GM08714 (cell line): ENCODE results near the gene NIPBL.
"Not testable (repeated sequence)": the region's sequence is repeated elsewhere in the genome, so short reads cannot be mapped to it uniquely, and the experiment has no call there.

Source experiments
- H3K4me3 ChIP-seq: fragments of 200-500 bp; sonication (Bioruptor generic); 2 replicates; pipeline ENCODE4 v1.5.1; 2014; ENCODE audit warnings: mild to moderate bottlenecking, low read length, inconsistent platforms
- ZNF274 ChIP-seq: IDR thresholded peaks from 2 replicates; pipeline ENCODE4 v1.6.1; 2012; ENCODE audit warnings: mild to moderate bottlenecking, low read depth, low read length

NIPBL gene

DNA sequence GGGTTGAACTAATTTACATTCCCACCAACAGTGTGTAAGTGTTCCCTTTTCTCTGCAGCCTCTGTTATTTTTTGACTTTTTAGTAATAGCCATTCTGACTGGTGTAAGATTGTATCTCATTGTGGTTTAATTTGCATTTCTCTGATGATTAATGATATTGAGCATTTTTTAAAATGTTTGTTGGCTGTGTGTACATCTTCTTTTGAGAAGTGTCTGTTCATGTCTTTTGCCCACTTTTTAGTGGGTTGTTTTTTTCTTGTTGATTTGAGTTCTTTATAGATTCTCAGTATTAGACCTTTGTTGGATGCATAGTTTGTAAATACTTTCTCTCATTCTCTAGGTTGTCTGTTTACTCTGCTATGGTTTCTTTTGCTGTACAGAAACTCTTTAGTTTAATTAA is 101.6 kb downstream of the NIPBL start:
- TF ChIP-seq ZNF274: no peak
- H3K4me3 ChIP-seq: no peak overlapping the region

DNA sequence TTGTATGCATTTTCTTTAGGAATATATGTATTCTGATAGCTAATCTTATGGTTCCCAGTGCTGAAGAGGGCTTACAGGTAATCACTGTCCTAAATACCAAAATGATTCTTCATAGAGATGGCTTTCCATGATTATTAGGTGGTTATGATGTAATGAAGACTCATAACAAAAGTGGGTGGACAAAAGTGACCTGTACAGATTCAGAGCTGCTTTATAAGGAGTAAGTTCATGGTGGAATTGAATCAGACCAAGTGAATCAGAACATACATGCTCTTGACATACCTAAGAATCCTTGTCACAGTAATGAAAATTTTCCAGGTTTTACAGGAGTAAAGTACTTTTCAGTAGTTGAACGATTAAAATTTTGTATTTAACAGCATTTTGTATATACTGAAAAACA is 105.6 kb downstream of the NIPBL start:
- no peak overlapping the region for H3K4me3 ChIP-seq
- no peak for TF ChIP-seq ZNF274

DNA sequence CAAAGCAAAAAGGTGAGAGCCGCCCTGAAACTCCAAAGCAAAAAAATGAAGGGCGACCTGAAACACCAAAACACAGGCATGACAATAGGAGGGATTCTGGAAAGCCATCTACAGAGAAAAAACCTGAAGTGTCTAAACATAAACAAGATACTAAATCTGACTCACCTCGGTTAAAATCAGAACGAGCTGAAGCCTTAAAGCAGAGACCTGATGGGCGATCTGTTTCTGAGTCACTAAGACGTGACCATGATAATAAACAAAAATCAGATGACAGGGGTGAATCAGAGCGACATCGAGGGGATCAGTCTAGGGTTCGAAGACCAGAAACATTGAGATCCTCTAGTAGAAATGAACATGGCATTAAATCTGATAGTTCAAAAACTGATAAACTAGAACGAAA is 108.8 kb downstream of the NIPBL start:
- no peak for TF ChIP-seq ZNF274

DNA sequence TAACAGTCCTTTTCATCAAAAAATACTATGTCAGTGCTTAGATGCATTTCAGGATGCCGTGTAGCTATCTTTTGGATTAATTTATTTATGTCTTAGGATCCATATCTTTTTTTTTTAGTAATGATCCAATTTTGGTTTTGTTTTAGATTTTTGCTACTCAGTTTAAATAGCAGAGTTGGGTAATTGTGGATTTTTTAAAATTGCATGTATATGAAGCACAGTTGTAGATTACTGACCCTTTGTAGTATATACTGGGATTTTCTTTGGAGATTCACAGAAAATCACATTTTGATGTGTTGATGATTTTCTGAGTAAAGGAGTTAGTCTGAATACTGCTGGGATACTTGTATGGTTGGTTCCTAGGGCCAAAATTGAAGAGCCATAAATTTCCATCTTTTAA is 111.8 kb downstream of the NIPBL start:
- no peak for TF ChIP-seq ZNF274
- H3K4me3 ChIP-seq: no peak overlapping the region

More for the DNA sequence above, 108.8 kb downstream of the NIPBL start:
- H3K4me3 ChIP-seq: no peak overlapping the region

DNA sequence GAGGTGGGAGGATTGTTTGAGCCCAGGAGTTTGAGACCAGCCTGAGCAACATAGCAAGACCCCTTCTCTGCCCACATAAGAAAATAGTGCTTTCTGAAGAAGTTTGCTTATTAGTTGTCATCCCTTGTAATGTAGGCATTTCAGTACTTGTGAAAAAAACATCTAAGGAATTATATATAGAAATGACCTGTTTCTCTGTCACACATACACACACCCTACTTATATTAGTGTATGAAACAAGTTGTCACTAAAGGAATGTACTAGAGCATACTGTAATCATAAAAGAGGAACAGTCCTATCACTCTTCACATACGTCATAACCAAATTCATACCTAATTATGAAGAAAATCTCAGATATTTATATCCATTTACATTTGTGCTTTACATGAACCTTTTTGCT is 122.0 kb downstream of the NIPBL start:
- TF ChIP-seq ZNF274: no peak
- H3K4me3 ChIP-seq: no peak overlapping the region

DNA sequence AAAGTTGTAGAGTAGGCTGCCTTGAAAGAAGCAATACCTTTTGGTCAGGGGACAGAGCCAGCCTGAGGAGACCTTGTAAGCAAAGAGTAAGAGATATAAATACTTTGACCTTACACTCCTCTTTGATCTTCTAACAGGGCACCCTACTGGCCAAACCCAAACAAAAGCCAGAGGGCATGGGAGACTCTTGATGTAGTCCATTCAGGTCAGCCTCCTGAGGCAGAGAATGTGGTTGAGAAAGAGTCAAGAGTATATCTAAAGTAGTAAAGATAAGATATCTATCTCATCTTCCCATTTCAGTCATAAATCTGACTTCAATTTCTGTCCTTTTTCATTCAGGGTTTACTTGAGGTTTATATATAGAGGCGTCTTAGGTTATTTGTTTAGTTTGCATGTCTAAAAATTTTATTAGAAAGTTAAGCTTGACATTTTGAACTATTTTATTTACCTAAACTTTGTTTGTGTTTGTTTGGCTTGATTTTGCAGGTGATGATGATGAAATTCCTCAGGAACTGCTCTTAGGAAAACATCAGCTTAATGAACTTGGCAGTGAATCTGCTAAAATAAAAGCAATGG is 125.7 kb downstream of the NIPBL start:
- no peak overlapping the region for H3K4me3 ChIP-seq
- no peak for TF ChIP-seq ZNF274

DNA sequence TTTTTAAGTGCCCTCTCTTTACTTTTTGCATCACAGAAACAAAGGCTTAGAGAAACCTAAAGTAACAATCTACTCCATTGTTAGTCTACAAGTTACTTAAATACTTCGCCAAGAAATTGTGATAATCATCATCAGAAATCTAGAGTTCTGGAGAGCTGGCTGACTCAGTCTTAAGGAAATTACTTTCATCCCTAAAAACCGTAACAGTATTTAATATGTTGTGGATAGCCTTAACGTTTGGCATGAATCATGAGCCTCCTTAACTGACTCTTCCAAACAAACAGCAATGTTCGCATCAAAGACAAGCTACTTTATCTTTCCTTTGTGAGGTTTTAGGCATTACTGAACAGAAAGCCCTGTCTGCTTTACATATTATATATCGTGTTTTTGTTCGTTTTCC is 128.7 kb downstream of the NIPBL start:
- no peak for TF ChIP-seq ZNF274
- no peak overlapping the region for H3K4me3 ChIP-seq

DNA sequence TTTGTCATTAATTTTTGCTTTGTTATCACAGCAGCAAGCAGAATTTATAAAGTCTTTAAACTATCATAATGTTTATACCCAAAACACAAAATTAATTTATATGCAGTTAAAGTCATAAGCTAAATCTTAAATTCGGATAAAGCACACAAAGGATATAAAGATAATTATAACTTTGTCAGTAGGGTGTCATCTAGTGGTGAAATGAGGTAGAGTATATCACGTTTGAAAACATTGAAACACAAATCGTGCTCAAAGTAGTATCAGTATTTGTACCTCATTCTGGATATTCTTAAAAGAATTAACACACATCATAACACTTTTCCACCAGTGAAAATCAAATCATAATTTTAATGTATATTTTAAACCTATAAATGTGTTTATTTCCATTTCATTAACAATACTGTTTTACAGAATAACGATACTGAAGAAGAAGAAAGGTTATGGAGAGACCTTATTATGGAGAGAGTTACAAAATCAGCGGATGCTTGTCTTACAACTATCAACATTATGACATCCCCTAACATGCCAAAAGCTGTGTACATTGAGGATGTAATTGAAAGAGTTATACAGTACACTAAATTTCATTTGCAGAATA is 129.5 kb downstream of the NIPBL start:
- H3K4me3 ChIP-seq: no peak overlapping the region
- no peak for TF ChIP-seq ZNF274

DNA sequence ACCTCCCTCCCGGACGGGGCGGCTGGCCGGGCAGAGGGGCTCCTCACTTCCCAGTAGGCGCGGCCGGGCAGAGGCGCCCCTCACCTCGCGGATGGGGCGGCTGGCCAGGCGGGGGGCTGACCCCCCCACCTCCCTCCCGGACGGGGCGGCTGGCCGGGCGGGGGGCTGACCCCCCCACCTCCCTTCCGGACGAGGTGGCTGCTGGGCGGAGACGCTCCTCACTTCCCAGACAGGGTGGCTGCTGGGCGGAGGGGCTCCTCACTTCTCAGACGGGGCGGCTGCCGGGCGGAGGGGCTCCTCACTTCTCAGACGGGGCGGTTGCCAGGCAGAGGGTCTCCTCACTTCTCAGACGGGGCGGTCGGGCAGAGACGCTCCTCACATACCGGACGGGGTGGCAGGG is 136.6 kb downstream of the NIPBL start:
- not testable (repeated sequence) for H3K4me3 ChIP-seq

DNA sequence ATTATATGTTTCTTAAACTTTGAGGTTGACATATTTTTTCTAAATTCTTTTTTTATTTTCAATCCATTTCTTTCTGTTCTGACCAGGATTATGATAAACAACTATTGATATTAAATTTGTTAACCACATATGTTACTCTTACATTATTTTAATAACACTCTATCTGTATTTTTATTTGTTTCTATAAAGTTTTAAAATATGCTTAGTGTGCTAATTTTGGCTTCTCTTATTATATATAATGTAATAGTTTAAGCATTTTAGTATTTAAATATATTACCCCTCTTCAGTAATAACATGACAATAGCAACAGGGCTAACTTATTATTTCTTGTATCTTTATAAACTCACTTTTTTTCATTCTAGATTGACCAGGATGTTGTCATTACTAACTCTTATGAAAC is 137.8 kb downstream of the NIPBL start:
- no peak overlapping the region for H3K4me3 ChIP-seq
- no peak for TF ChIP-seq ZNF274

DNA sequence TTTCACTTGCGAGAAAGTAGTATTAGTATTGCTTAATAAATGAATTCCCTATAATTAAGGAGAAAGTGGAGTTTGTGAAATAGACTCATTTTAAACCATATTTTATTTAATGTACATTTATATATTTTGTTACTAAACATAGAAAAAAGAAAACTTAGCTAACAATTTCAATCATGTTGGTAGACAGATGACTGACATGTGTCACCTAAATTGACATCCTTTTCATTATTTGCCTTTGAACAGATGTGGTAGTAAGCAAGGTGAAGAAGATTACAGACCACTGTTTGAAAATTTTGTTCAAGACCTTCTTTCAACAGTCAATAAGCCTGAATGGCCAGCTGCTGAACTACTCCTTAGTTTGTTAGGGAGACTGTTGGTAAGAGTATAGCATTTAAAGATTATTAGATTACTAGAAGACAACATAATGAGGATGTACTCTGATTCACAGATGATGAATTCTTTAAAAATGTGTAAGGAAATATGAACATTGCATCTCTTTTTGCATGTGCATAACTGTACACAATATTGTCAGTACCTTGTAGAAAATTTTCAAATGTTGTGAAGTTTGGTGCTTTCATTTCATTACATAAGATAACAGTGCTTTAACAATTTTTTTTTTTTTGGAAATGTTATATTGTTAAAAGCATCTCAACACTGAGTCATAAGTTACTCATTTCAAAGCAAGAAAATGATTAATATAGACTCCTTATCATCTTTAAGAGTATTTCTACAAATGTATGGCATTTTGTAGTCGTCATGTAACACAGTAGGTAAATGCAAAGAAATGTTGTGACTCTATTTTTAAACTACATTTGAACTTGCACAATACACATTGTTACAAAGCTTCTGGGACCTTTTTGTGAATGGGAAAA is 139.5 kb downstream of the NIPBL start:
- no peak for TF ChIP-seq ZNF274
- H3K4me3 ChIP-seq: no peak overlapping the region

DNA sequence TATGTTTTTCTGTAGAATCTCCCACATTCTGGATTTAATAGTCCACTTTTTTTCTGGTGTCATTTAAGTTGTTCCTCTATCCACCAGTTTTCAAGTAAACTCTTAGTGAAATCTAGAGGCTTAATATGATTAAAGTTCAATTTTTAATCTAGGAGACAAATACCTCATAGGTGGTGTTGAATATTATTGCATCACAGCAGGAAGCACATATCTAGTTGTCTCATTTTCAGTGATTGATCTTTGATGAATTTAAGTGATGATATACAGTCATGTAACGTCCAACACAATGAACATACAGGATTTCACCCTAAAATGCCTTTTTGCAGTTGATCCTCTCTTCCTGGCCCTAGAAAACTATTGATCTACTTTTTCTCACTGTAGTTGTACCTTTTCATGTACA is 152.3 kb downstream of the NIPBL start:
- H3K4me3 ChIP-seq: no peak overlapping the region
- no peak for TF ChIP-seq ZNF274

DNA sequence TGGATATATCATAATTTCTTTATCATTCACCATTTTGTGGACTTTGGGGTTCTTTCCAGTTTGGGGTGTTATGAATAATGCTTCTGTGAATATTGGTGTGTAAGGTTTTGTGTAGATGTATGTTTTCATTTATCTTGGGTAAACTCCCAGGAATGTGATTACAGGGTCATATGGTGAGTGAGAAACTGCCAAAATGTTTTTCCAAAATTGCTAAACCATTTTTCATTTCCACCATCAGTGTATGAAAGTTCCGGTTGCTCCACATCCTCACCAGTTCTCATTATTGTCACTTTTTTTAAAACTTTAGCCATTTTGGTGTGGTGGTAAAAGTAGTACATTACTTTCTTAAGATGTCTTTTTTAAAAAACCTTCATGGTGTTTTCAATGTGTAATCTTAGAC is 152.9 kb downstream of the NIPBL start:
- H3K4me3 ChIP-seq: no peak overlapping the region

DNA sequence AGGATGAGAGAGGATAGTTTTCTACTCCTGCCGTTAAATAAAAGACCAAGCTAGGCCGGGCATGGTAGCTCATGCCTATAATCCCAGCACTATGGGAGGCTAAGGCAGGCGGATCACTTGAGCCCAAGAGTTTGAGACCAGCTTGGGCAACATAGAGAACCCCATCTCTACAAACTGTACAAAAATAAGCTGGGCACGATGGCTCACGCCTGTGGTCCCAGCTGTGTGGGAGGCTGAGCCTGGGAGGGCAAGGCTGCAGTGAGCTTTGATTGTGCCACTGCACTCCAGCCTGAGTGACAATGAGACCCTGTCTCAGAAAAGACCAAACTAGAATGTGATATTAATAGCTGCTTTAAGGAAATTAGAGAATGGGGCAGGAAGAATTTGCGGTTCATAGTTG is 158.4 kb downstream of the NIPBL start:
- TF ChIP-seq ZNF274: no peak
- H3K4me3 ChIP-seq: no peak overlapping the region

More for the DNA sequence above, 152.9 kb downstream of the NIPBL start:
- TF ChIP-seq ZNF274: no peak

DNA sequence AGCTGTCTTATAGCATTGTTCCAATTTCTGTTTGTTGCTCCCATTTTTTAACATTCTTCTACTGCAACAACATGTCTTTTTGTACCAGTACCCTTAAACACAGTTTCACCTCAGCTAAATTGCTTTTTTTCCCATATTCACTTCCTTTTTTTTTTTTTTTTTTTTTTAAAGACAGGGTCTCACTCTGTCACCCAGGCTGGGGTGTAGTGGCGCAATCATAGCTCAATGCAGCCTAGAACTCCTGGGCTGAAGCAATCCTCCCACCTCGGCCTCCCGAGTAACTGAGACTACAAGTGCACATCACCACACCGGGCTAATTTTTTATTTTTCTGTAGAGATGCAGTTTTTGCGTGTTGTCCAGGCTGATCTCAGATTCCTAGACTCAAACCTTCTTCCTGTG is 161.3 kb downstream of the NIPBL start:
- TF ChIP-seq ZNF274: no peak

DNA sequence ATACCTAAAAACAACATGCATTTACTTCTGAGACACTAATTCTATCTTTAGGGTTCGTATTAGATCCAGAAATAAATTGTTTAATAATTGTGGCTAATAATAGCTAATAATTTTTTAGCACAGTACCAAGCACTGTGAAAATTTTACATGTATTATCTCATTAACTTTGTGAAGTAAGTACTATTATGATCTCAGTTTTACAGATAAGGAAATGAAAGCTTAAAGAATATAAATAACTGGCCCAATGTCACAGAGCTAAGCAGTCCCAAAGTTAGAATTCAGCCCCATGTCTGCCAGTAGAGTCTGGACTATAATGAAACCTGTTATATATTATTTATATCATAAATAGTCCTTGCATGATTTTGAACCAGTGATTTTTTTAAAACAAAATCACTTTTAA is 163.3 kb downstream of the NIPBL start:
- no peak overlapping the region for H3K4me3 ChIP-seq
- no peak for TF ChIP-seq ZNF274

More for the DNA sequence above, 161.3 kb downstream of the NIPBL start:
- H3K4me3 ChIP-seq: no peak overlapping the region
